ENCODE data around the gene VOPP1. TPM values are rescaled to one million over a fixed set of nuclear protein-coding genes. Genes with fewer than 3 reads are reported as not detected.

The VOPP1 gene
- total and polyA plus RNA-seq, 2 of the 13 experiments (the other 11 are each of a cell fraction or from before 2014, with no cell fraction given) = 21.8 to 55.3 TPM

DNA sequence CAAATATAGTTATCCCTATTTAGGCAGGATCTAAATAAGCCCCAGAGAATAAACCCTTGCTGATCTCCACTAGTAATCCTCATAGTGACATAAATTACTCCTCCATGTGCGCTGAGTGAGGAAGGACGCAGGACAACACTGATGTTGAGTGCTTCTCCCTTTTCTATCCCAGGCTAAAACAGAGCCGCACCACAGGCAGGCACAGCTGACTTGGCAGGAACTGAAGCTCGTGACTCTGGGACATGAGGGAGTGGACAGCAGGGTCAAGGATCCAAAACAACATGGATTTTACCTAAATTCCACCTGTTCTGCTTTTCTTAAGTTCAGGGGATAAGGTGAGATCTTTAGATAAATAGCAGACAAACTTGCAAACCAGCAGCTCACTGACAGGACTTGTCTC lies 46.0 kb downstream of the VOPP1 start:
- Histone ChIP-seq H3K4me2 (ENCODE audit: low read depth, low read length) (no peak overlapping the region), H4K20me1 (ENCODE audit: insufficient read depth, low read length) (no peaks in the 10 kb centered on the region; the same call in 1 of the 2 replicates), H3K4me3 (replicated peaks in 1 of 3; ENCODE audit: insufficient read depth in 1 of 3, low read depth in 2 of 3, low read length in 3 of 3) (no peak overlapping the region), H3K4me1 (ENCODE audit: insufficient read depth, low read length) (no peaks in the 10 kb centered on the region), H3K36me3 (replicated peaks in 1 of 2; ENCODE audit: control insufficient read depth in 1 of 2, insufficient read depth in 2 of 2, low read length in 2 of 2) (no peaks in the 10 kb centered on the region), H3K79me2 (ENCODE audit: insufficient read depth, low read length) (peaks cover 32% of the 10 kb centered on the region), H3K27me3 (ENCODE audit: control insufficient read depth in 1 of 2, insufficient read depth in 2 of 2, low read length in 2 of 2) (no peaks in the 10 kb centered on the region), H2AFZ (ENCODE audit: low read length) (no peak overlapping the region), H3K9ac (ENCODE audit: insufficient read depth, low read depth, low read length) (no peak overlapping the region), H3K9me3 (ENCODE audit: low read length) (no peaks in the 10 kb centered on the region), H3K27ac (ENCODE audit: extremely low read length, insufficient read depth, low read length) (no peak overlapping the region)
- FAIRE-seq (no peak), DNase-seq (ENCODE audit: low spot score) (no peak), ATAC-seq (no peak)
- TF ChIP-seq, protein P1, sequence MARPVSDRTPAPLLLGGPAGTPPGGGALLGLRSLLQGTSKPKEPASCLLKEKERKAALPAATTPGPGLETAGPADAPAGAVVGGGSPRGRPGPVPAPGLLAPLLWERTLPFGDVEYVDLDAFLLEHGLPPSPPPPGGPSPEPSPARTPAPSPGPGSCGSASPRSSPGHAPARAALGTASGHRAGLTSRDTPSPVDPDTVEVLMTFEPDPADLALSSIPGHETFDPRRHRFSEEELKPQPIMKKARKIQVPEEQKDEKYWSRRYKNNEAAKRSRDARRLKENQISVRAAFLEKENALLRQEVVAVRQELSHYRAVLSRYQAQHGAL (CRISPR knock-in tag; IDR thresholded peaks at IDR 0.05; ENCODE audit: not compliant biosample characterization) = no peak
- TF ChIP-seq MXD4 (CRISPR knock-in tag; IDR thresholded peaks at IDR 0.05) = no peak
- TF ChIP-seq SRF (IDR thresholded peaks at IDR 0.05; ENCODE audit: low read depth, low read length) = no peak
- no peak for TF ChIP-seq NFE2L1 (CRISPR knock-in tag; IDR thresholded peaks at IDR 0.05; ENCODE audit: borderline replicate concordance)
- TF ChIP-seq CBX5 (CRISPR knock-in tag; IDR thresholded peaks at IDR 0.05; ENCODE audit: borderline replicate concordance) = no peak
- CTCF ChIA-PET (ENCODE audit: low intra/inter-chr PET ratio, low total read pairs) = no interaction called here
- POLR2A ChIA-PET = no interaction called here
- in situ Hi-C loops (cut with HindIII; ENCODE audit: extremely low pct_ligation_motif_present, low pct_unique_long_range_greater_than_20kb) (no loop called here), intact Hi-C loops (cut with micrococcal nuclease; ENCODE audit: unreplicated experiment) (no loop called here)
- BruUV-seq (replicated peaks) = no TSS peak
- WGBS (ENCODE audit: low lambda C conversion rate) = 96% methylated on average over 4 of the region's 4 CpGs

DNA sequence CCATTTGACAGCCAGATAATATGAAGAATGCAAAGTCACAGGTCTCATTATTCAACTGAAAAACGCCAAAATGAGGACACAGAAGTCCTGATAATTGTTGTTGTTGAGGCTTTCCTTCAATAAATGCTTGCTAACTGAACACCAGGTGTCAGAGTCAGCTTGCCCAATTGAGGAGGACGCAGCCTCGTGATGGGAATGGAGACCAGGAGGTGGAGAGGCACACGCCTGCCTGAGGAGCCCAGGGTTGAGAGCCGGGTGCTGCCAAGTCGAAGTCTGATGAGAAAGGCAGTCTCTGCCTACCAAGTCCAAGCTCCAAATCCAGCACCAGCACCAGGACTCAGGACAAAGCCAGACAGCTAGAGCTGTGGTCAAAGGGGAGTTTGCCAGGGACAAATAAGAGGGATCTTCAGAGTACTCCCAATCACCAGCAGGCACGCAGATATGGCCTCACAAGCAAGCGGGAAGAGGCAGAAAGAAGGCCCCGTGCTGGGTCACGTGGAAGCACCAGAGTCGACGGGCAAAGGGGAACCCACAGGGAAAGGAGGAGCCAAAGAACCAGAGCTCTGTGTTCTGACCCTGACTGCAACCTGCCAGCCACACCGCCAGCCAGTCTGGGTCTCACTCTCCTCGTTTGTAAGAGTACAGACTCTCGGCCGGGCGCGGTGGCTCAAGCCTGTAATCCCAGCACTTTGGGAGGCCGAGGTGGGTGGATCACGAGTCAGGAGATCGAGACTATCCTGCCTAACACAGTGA lies 47.6 kb downstream of the VOPP1 start:
- ChIA-PET CTCF (ENCODE audit: low intra/inter-chr PET ratio, low total read pairs) (no interaction called here), POLR2A (no interaction called here)
- no peaks in the 10 kb centered on the region for H3K9me3 ChIP-seq (ENCODE audit: low read length)
- peaks cover 28% of the 10 kb centered on the region for H3K79me2 ChIP-seq (ENCODE audit: insufficient read depth, low read length)
- H3K36me3 ChIP-seq (replicated peaks in 1 of 2; ENCODE audit: control insufficient read depth in 1 of 2, insufficient read depth in 2 of 2, low read length in 2 of 2) = peaks cover 2 to 9% of the 10 kb centered on the region in 2 experiments; a peak in 2 of 5 replicates
- in situ Hi-C loops (cut with HindIII; ENCODE audit: extremely low pct_ligation_motif_present, low pct_unique_long_range_greater_than_20kb) = no loop called here
- ATAC-seq = no peak
- BruUV-seq (replicated peaks) = no TSS peak
- H3K4me2 ChIP-seq (ENCODE audit: low read depth, low read length) = no peak overlapping the region
- 94% methylated on average over 20 of the region's 21 CpGs for WGBS (ENCODE audit: low lambda C conversion rate)
- intact Hi-C loops (cut with micrococcal nuclease; ENCODE audit: unreplicated experiment) = no loop called here
- no peak overlapping the region for H3K9ac ChIP-seq (ENCODE audit: insufficient read depth, low read depth, low read length)
- TF ChIP-seq ZBTB21 (CRISPR knock-in tag; IDR thresholded peaks at IDR 0.05) = no peak
- peak; percentile 14; the same call in 1 of the 2 replicates for TF ChIP-seq STAG1 (CRISPR knock-in tag; IDR thresholded peaks at IDR 0.05)
- TF ChIP-seq, protein P2, sequence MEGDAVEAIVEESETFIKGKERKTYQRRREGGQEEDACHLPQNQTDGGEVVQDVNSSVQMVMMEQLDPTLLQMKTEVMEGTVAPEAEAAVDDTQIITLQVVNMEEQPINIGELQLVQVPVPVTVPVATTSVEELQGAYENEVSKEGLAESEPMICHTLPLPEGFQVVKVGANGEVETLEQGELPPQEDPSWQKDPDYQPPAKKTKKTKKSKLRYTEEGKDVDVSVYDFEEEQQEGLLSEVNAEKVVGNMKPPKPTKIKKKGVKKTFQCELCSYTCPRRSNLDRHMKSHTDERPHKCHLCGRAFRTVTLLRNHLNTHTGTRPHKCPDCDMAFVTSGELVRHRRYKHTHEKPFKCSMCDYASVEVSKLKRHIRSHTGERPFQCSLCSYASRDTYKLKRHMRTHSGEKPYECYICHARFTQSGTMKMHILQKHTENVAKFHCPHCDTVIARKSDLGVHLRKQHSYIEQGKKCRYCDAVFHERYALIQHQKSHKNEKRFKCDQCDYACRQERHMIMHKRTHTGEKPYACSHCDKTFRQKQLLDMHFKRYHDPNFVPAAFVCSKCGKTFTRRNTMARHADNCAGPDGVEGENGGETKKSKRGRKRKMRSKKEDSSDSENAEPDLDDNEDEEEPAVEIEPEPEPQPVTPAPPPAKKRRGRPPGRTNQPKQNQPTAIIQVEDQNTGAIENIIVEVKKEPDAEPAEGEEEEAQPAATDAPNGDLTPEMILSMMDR (CRISPR knock-in tag; IDR thresholded peaks at IDR 0.05) = peak; percentile 17; the same call in 1 of the 2 replicates
- TF ChIP-seq SP4 (CRISPR knock-in tag; IDR thresholded peaks at IDR 0.05) = no peak
- no peak overlapping the region for H2AFZ ChIP-seq (ENCODE audit: low read length)
- FAIRE-seq = no peak
- no peaks in the 10 kb centered on the region for H3K27me3 ChIP-seq (ENCODE audit: control insufficient read depth in 1 of 2, insufficient read depth in 2 of 2, low read length in 2 of 2)
- no peaks in the 10 kb centered on the region for H3K4me1 ChIP-seq (ENCODE audit: insufficient read depth, low read length)
- no peak for DNase-seq (ENCODE audit: low spot score)
- no peak overlapping the region for H3K4me3 ChIP-seq (replicated peaks in 1 of 3; ENCODE audit: insufficient read depth in 1 of 3, low read depth in 2 of 3, low read length in 3 of 3)
- H3K27ac ChIP-seq (ENCODE audit: extremely low read length, insufficient read depth, low read length) = no peak overlapping the region
- H4K20me1 ChIP-seq (ENCODE audit: insufficient read depth, low read length) = no peaks in the 10 kb centered on the region; the same call in 1 of the 2 replicates

Data from HepG2 (cell line).